Measurements from ENCODE around the gene OSGEPL1.
A peak's percentile ranks its signal among the peaks of the same experiment; 100 is the strongest.

The OSGEPL1 gene

GRCh38 chr2:189772212-189772611, 9.6 kb upstream of the OSGEPL1 start:
- Histone ChIP-seq H3K4me3 (ENCODE audit: low read length, poor library complexity, severe bottlenecking) (no peak overlapping the region), H3K4me2 (ENCODE audit: low read depth, low read length, poor library complexity, severe bottlenecking) (no peak overlapping the region), H3F3A (ENCODE audit: low read depth) (no peaks in the 10 kb centered on the region), H3K27me3 (ENCODE audit: insufficient read depth, low read length, poor library complexity, severe bottlenecking) (no peaks in the 10 kb centered on the region), H3K4me1 (ENCODE audit: insufficient read depth, low read length, poor library complexity, severe bottlenecking) (no peaks in the 10 kb centered on the region), H3K9me2 (replicated peaks; ENCODE audit: low read depth, low read length) (no peaks in the 10 kb centered on the region), H4K20me1 (ENCODE audit: insufficient read depth, low read length, poor library complexity, severe bottlenecking) (peaks cover 2% of the 10 kb centered on the region), H2AFZ (ENCODE audit: low read length) (no peak overlapping the region), H3K9me3 (ENCODE audit: insufficient read depth, low read depth, low read length) (no peaks in the 10 kb centered on the region), H3K36me3 (ENCODE audit: insufficient read depth, low read length) (peaks cover 65% of the 10 kb centered on the region), H3K9ac (ENCODE audit: low read depth, low read length, poor library complexity, severe bottlenecking) (peak overlapping the region; percentile 14), H3K79me2 (ENCODE audit: insufficient read depth, low read length) (peaks cover 8% of the 10 kb centered on the region)
- TF ChIP-seq CTCF (conservative IDR thresholded peaks at IDR 0.05; ENCODE audit: low read length), result no peak

GRCh38 chr2:189770590-189771322, 8.2 kb upstream of the OSGEPL1 start:
- Histone ChIP-seq H3K4me2 (ENCODE audit: low read depth, low read length, poor library complexity, severe bottlenecking) (no peak overlapping the region), H3K27me3 (ENCODE audit: insufficient read depth, low read length, poor library complexity, severe bottlenecking) (no peaks in the 10 kb centered on the region), H3F3A (ENCODE audit: low read depth) (no peaks in the 10 kb centered on the region), H3K4me1 (ENCODE audit: insufficient read depth, low read length, poor library complexity, severe bottlenecking) (no peaks in the 10 kb centered on the region), H3K4me3 (ENCODE audit: low read length, poor library complexity, severe bottlenecking) (no peak overlapping the region), H4K20me1 (ENCODE audit: insufficient read depth, low read length, poor library complexity, severe bottlenecking) (no peaks in the 10 kb centered on the region), H3K36me3 (ENCODE audit: insufficient read depth, low read length) (peaks cover 69% of the 10 kb centered on the region), H2AFZ (ENCODE audit: low read length) (no peak overlapping the region), H3K9ac (ENCODE audit: low read depth, low read length, poor library complexity, severe bottlenecking) (no peak overlapping the region), H3K9me3 (ENCODE audit: insufficient read depth, low read depth, low read length) (no peaks in the 10 kb centered on the region), H3K9me2 (replicated peaks; ENCODE audit: low read depth, low read length) (no peaks in the 10 kb centered on the region), H3K79me2 (ENCODE audit: insufficient read depth, low read length) (no peaks in the 10 kb centered on the region; the same call in 1 of the 2 replicates)
- TF ChIP-seq EZH2phosphoT487 (IDR thresholded peaks at IDR 0.05; ENCODE audit: borderline replicate concordance) (no peak), CTCF (conservative IDR thresholded peaks at IDR 0.05; ENCODE audit: low read length) (no peak)

- Histone ChIP-seq H3K9ac (ENCODE audit: low read depth, low read length, poor library complexity, severe bottlenecking) (peak overlapping the region; percentile 90), H3K36me3 (ENCODE audit: insufficient read depth, low read length) (peaks cover 13% of the 10 kb centered on the region; the same call in 1 of the 2 replicates), H3K4me2 (ENCODE audit: low read depth, low read length, poor library complexity, severe bottlenecking) (peak overlapping the region; percentile 92), H3K79me2 (ENCODE audit: insufficient read depth, low read length) (peaks cover 10% of the 10 kb centered on the region), H3K4me1 (ENCODE audit: insufficient read depth, low read length, poor library complexity, severe bottlenecking) (peaks cover 17% of the 10 kb centered on the region), H3K27me3 (ENCODE audit: insufficient read depth, low read length, poor library complexity, severe bottlenecking) (no peaks in the 10 kb centered on the region), H4K20me1 (ENCODE audit: insufficient read depth, low read length, poor library complexity, severe bottlenecking) (no peaks in the 10 kb centered on the region), H2AFZ (ENCODE audit: low read length) (no peak overlapping the region), H3K9me2 (replicated peaks; ENCODE audit: low read depth, low read length) (no peaks in the 10 kb centered on the region), H3K4me3 (ENCODE audit: low read length, poor library complexity, severe bottlenecking) (peak overlapping the region; percentile 95), H3F3A (ENCODE audit: low read depth) (peaks cover 3% of the 10 kb centered on the region; the same call in 1 of the 2 replicates), H3K9me3 (ENCODE audit: insufficient read depth, low read depth, low read length) (no peaks in the 10 kb centered on the region)
- TF ChIP-seq EZH2phosphoT487 (IDR thresholded peaks at IDR 0.05; ENCODE audit: borderline replicate concordance) (no peak), CTCF (conservative IDR thresholded peaks at IDR 0.05; ENCODE audit: low read length) (peak; percentile 37)
Observed at GRCh38 chr2:189763908-189764661, 1.5 kb upstream of the OSGEPL1 start.
